Measurements from ENCODE around the gene LSM14B.

Gene LSM14B

GRCh38 chr20:62126141-62126540 lies 3.9 kb downstream of the LSM14B start:
- H3K4me1 ChIP-seq (ENCODE audit: control insufficient read depth in 1 of 2, insufficient read depth in 1 of 2, low read depth in 1 of 2, low read length in 1 of 2), result peaks cover 20% of the 10 kb centered on the region in 2 experiments
- no peak overlapping the region for H3K4me3 ChIP-seq (ENCODE audit: low read depth in 1 of 2, low read length in 1 of 2)
- TF ChIP-seq CTCF (IDR thresholded peaks at IDR 0.05), result no peak
- no peaks in the 10 kb centered on the region for H3K9me3 ChIP-seq
- H3K27ac ChIP-seq, result no peak overlapping the region
- H3K27me3 ChIP-seq, result peaks cover 8% of the 10 kb centered on the region
- H3K36me3 ChIP-seq, result peaks cover 70% of the 10 kb centered on the region

GRCh38 chr20:62127799-62128198 lies 5.5 kb downstream of the LSM14B start:
- Histone ChIP-seq H3K4me3 (ENCODE audit: low read depth in 1 of 2, low read length in 1 of 2) (no peak overlapping the region), H3K4me1 (ENCODE audit: control insufficient read depth in 1 of 2, insufficient read depth in 1 of 2, low read depth in 1 of 2, low read length in 1 of 2) (peaks cover 19 to 28% of the 10 kb centered on the region in 2 experiments), H3K36me3 (peaks cover 86% of the 10 kb centered on the region), H3K27me3 (peaks cover 7% of the 10 kb centered on the region), H3K27ac (no peak overlapping the region), H3K9me3 (no peaks in the 10 kb centered on the region)
- TF ChIP-seq CTCF (IDR thresholded peaks at IDR 0.05), result no peak

- Histone ChIP-seq H3K9me3 (no peaks in the 10 kb centered on the region), H3K4me3 (ENCODE audit: low read depth in 1 of 2, low read length in 1 of 2) (no peak overlapping the region), H3K27me3 (no peaks in the 10 kb centered on the region), H3K27ac (no peak overlapping the region), H3K36me3 (peaks cover 91% of the 10 kb centered on the region), H3K4me1 (ENCODE audit: control insufficient read depth in 1 of 2, insufficient read depth in 1 of 2, low read depth in 1 of 2, low read length in 1 of 2) (peaks cover 20 to 28% of the 10 kb centered on the region in 2 experiments)
- TF ChIP-seq CTCF (IDR thresholded peaks at IDR 0.05), result no peak
Measured at GRCh38 chr20:62128502-62128901, 6.2 kb downstream of the LSM14B start.

GRCh38 chr20:62129731-62130531 lies 7.7 kb downstream of the LSM14B start:
- Histone ChIP-seq H3K27me3 (no peaks in the 10 kb centered on the region), H3K27ac (no peak overlapping the region), H3K4me1 (ENCODE audit: control insufficient read depth in 1 of 2, insufficient read depth in 1 of 2, low read depth in 1 of 2, low read length in 1 of 2) (peaks cover 23 to 33% of the 10 kb centered on the region in 2 experiments), H3K9me3 (no peaks in the 10 kb centered on the region), H3K36me3 (peaks cover 89% of the 10 kb centered on the region), H3K4me3 (ENCODE audit: low read depth in 1 of 2, low read length in 1 of 2) (no peak overlapping the region)
- TF ChIP-seq CTCF (IDR thresholded peaks at IDR 0.05), result no peak

GRCh38 chr20:62131560-62132320 lies 9.5 kb downstream of the LSM14B start:
- peaks cover 34 to 45% of the 10 kb centered on the region in 2 experiments for H3K4me1 ChIP-seq (ENCODE audit: control insufficient read depth in 1 of 2, insufficient read depth in 1 of 2, low read depth in 1 of 2, low read length in 1 of 2)
- H3K27me3 ChIP-seq, result no peaks in the 10 kb centered on the region
- H3K4me3 ChIP-seq (ENCODE audit: low read depth in 1 of 2, low read length in 1 of 2), result no peak overlapping the region
- no peak for TF ChIP-seq CTCF (IDR thresholded peaks at IDR 0.05)
- peaks cover 88% of the 10 kb centered on the region for H3K36me3 ChIP-seq
- H3K27ac ChIP-seq, result peak overlapping the region; percentile 91
- no peaks in the 10 kb centered on the region for H3K9me3 ChIP-seq

All from neutrophil (primary cell).